H1 (cell line): ENCODE measurements around the gene SH3D19. TPM values are rescaled to one million over a fixed set of nuclear protein-coding genes. Genes with fewer than 3 reads are reported as not detected.

ENCODE experiments used
- CTCF ChIA-PET: fragments of 300-600 bp; sonication (Branson Sonifier 250); formaldehyde crosslinking; loops from one replicate; lab custom pipeline; 2021; ENCODE audit not compliant: partially characterized antibody; lab: Charles Lee
- POLR2A ChIA-PET: fragments of 300-600 bp; sonication (Branson Sonifier 250); formaldehyde crosslinking; loops from one replicate; lab custom pipeline; 2021; ENCODE audit warnings: inconsistent platforms; ENCODE audit not compliant: partially characterized antibody; lab: Charles Lee
- DNase-seq, 2 experiments: peaks; one replicate each; pipeline versions ENCODE4 v3.0.0 to v3.0.0-alpha.2; 2010 to 2022; ENCODE audit warnings: low spot score in 2 of 2, low read depth in 1 of 2, mixed read lengths in 1 of 2
- FAIRE-seq: peaks from 2 replicates; lab custom pipeline; 2011; peaks lifted over from hg19 to GRCh38; lab: Jason Lieb, UNC
- H2AFZ ChIP-seq: 2 replicates; pipeline ENCODE4 v1.8.1; 2012; ENCODE audit warnings: low read length, inconsistent platforms
- H2AK5ac ChIP-seq: 2 replicates; pipeline ENCODE4 v1.6.1; 2013; ENCODE audit warnings: low read depth, low read length
- H2BK120ac ChIP-seq: replicated peaks from 2 replicates; pipeline ENCODE3; 2013; ENCODE audit warnings: low read depth, low read length, inconsistent platforms
- H2BK12ac ChIP-seq: 2 replicates; pipeline ENCODE4 v1.6.1; 2013; ENCODE audit warnings: low read depth, low read length
- H2BK15ac ChIP-seq: 2 replicates; pipeline ENCODE4 v1.6.1; 2013; ENCODE audit warnings: low read length
- H2BK20ac ChIP-seq: 2 replicates; pipeline ENCODE4 v1.6.1; 2013; ENCODE audit warnings: low read length
- H2BK5ac ChIP-seq: 2 replicates; pipeline ENCODE4 v1.6.1; 2013; ENCODE audit warnings: low read depth, low read length
- H3K14ac ChIP-seq: 2 replicates; pipeline ENCODE4 v1.6.1; 2013; ENCODE audit warnings: inconsistent platforms; ENCODE audit not compliant: insufficient read length
- H3K18ac ChIP-seq: 2 replicates; pipeline ENCODE4 v1.6.1; 2013; ENCODE audit warnings: low read length; ENCODE audit errors: extremely low read depth
- H3K23ac ChIP-seq: 2 replicates; pipeline ENCODE4 v1.6.1; 2013; ENCODE audit warnings: inconsistent platforms; ENCODE audit not compliant: insufficient read length
- H3K23me2 ChIP-seq: 2 replicates; pipeline ENCODE4 v1.6.1; 2013; ENCODE audit warnings: low read depth, low read length
- H3K27ac ChIP-seq: 2 replicates; pipeline ENCODE4 v1.6.1; 2011; ENCODE audit warnings: low read depth, low read length, inconsistent platforms
- H3K27me3 ChIP-seq, 4 experiments: replicated peaks in 1 of 4; 1 replicate in 1 of 4; 2 replicates in 3 of 4; pipeline versions ENCODE4 v1.6.1 to v1.8.1; 2011 to 2013; ENCODE audit warnings: low read length in 3 of 4, mild to moderate bottlenecking in 3 of 4, inconsistent platforms in 2 of 4, mixed read lengths in 2 of 4, moderate library complexity in 1 of 4; ENCODE audit not compliant: control insufficient read depth in 3 of 4, insufficient read depth in 3 of 4; ENCODE audit errors: extremely low read depth in 1 of 4
- H3K36me3 ChIP-seq, 4 experiments: 2 replicates each; pipeline versions ENCODE4 v1.6.1 to v1.8.1; 2011 to 2013; ENCODE audit warnings: mild to moderate bottlenecking in 4 of 4, low read length in 3 of 4, moderate library complexity in 2 of 4, control low read depth in 1 of 4, inconsistent platforms in 1 of 4; ENCODE audit not compliant: insufficient read depth in 4 of 4, control insufficient read depth in 2 of 4
- H3K4ac ChIP-seq: replicated peaks from 2 replicates; pipeline ENCODE3; 2013; ENCODE audit warnings: low read length, low read depth, mixed read lengths, inconsistent platforms; ENCODE audit not compliant: insufficient read length
- H3K4me1 ChIP-seq, 4 experiments: replicated peaks in 1 of 4; 1 replicate in 1 of 4; 2 replicates in 3 of 4; pipeline versions ENCODE4 v1.6.1 to v1.8.1; 2011 to 2013; ENCODE audit warnings: low read length in 3 of 4, inconsistent platforms in 2 of 4, mixed read lengths in 1 of 4; ENCODE audit not compliant: insufficient read depth in 4 of 4, control insufficient read depth in 3 of 4
- H3K4me2 ChIP-seq, 2 experiments: 2 replicates each; pipeline versions ENCODE4 v1.6.1 to v1.8.1; 2011 to 2013; ENCODE audit warnings: low read depth in 2 of 2, low read length in 2 of 2, control low read depth in 1 of 2, inconsistent platforms in 1 of 2, mild to moderate bottlenecking in 1 of 2; ENCODE audit not compliant: insufficient read depth in 1 of 2
- H3K4me3 ChIP-seq, 4 experiments: fragments of 200-600, 300-600 bp in 1 of 4; sonication (generic), shearing (Covaris generic), sonication (Bioruptor Twin) in 1 of 4; 2 replicates each; pipeline versions ENCODE4 v1.5.1 to v1.8.1; 2011 to 2016; ENCODE audit warnings: low read length in 4 of 4, low read depth in 3 of 4, control low read depth in 2 of 4, inconsistent platforms in 2 of 4, mild to moderate bottlenecking in 2 of 4, mixed read lengths in 1 of 4, moderate library complexity in 1 of 4; ENCODE audit not compliant: insufficient read depth in 2 of 4; ENCODE audit errors: extremely low read depth in 1 of 4
- H3K56ac ChIP-seq: replicated peaks from 2 replicates; pipeline ENCODE3; 2013; ENCODE audit warnings: low read depth, mild to moderate bottlenecking, mixed read lengths, low read length, inconsistent platforms; ENCODE audit not compliant: insufficient read length
- H3K79me1 ChIP-seq: 2 replicates; pipeline ENCODE4 v1.6.1; 2013; ENCODE audit warnings: low read depth, low read length, control low read depth
- H3K79me2 ChIP-seq, 2 experiments: 2 replicates each; pipeline versions ENCODE4 v1.6.1 to v1.8.1; 2012 to 2013; ENCODE audit warnings: low read length in 2 of 2, mild to moderate bottlenecking in 2 of 2, inconsistent platforms in 1 of 2; ENCODE audit not compliant: insufficient read depth in 2 of 2, control insufficient read depth in 1 of 2
- H3K9ac ChIP-seq, 4 experiments: replicated peaks in 1 of 4; 1 replicate in 1 of 4; 2 replicates in 3 of 4; pipeline versions ENCODE4 v1.6.1 to v1.8.1; 2011 to 2013; ENCODE audit warnings: low read depth in 3 of 4, low read length in 3 of 4, control low read depth in 2 of 4, mild to moderate bottlenecking in 2 of 4, moderate library complexity in 2 of 4, inconsistent platforms in 1 of 4; ENCODE audit errors: extremely low read depth in 1 of 4
- H3K9me3 ChIP-seq, 2 experiments: 2 replicates each; pipeline versions ENCODE4 v1.6.1 to v1.8.1; 2012 to 2013; ENCODE audit warnings: mild to moderate bottlenecking in 2 of 2, moderate library complexity in 2 of 2, control low read depth in 1 of 2, inconsistent platforms in 1 of 2, low read depth in 1 of 2, low read length in 1 of 2, mixed read lengths in 1 of 2; ENCODE audit not compliant: insufficient read depth in 2 of 2
- H4K20me1 ChIP-seq, 2 experiments: replicated peaks in 1 of 2; 2 replicates each; pipeline versions ENCODE3 to v1.8.1; 2011 to 2013; ENCODE audit warnings: inconsistent platforms in 2 of 2, low read length in 2 of 2, mild to moderate bottlenecking in 1 of 2; ENCODE audit not compliant: insufficient read depth in 2 of 2, control insufficient read depth in 1 of 2
- H4K5ac ChIP-seq: 2 replicates; pipeline ENCODE4 v1.6.1; 2013; ENCODE audit warnings: low read length, low read depth, mixed read lengths, inconsistent platforms; ENCODE audit not compliant: insufficient read length
- H4K8ac ChIP-seq: 2 replicates; pipeline ENCODE4 v1.8.0; 2013; ENCODE audit warnings: mild to moderate bottlenecking, moderate library complexity, low read length, inconsistent platforms; ENCODE audit not compliant: insufficient read depth; ENCODE audit errors: extremely low read depth
- H4K91ac ChIP-seq: replicated peaks from 2 replicates; pipeline ENCODE3; 2013; ENCODE audit warnings: low read length, mixed read lengths, inconsistent platforms; ENCODE audit not compliant: insufficient read length
- BCL11A ChIP-seq, 2 experiments: IDR thresholded peaks; one replicate each; pipeline ENCODE4 v1.6.1; 2011; ENCODE audit warnings: low read depth in 2 of 2, low read length in 2 of 2, mild to moderate bottlenecking in 2 of 2
- BRCA1 ChIP-seq: IDR thresholded peaks from 2 replicates; pipeline ENCODE4 v1.6.1; 2012; ENCODE audit warnings: low read depth, low read length, improper control_type of control experiment
- CEBPB ChIP-seq: IDR thresholded peaks from 2 replicates; pipeline ENCODE4 v1.6.1; 2012; ENCODE audit warnings: low read depth, low read length
- EGR1 ChIP-seq: IDR thresholded peaks from 2 replicates; pipeline ENCODE4 v1.6.1; 2011; ENCODE audit warnings: low read depth, low read length, borderline replicate concordance
- EZH2 ChIP-seq: fragments of 200-600 bp; sonication (generic); IDR thresholded peaks from 2 replicates; pipeline ENCODE4 v1.7.1; 2012; ENCODE audit warnings: low read depth, mild to moderate bottlenecking, moderate library complexity, low read length, inconsistent platforms; ENCODE audit not compliant: severe bottlenecking
- GTF2F1 ChIP-seq: IDR thresholded peaks from 2 replicates; pipeline ENCODE4 v1.6.1; 2012; ENCODE audit warnings: low read depth, low read length, improper control_type of control experiment, borderline replicate concordance
- JUN ChIP-seq: IDR thresholded peaks from 2 replicates; pipeline ENCODE4 v1.6.1; 2011; ENCODE audit warnings: low read depth, mild to moderate bottlenecking, improper control_type of control experiment, low read length
- NANOG ChIP-seq: IDR thresholded peaks from 2 replicates; pipeline ENCODE4 v1.6.1; 2011; ENCODE audit warnings: low read length, low read depth, mild to moderate bottlenecking, inconsistent platforms; ENCODE audit not compliant: insufficient read depth, poor library complexity, severe bottlenecking
- POU5F1 ChIP-seq: IDR thresholded peaks from 2 replicates; pipeline ENCODE4 v1.6.1; 2011; ENCODE audit warnings: low read depth, mild to moderate bottlenecking, low read length, moderate library complexity
- RFX5 ChIP-seq: IDR thresholded peaks from 2 replicates; pipeline ENCODE4 v1.6.1; 2011; ENCODE audit warnings: low read depth, low read length, improper control_type of control experiment, borderline replicate concordance
- SP1 ChIP-seq: IDR thresholded peaks from 2 replicates; pipeline ENCODE4 v1.6.1; 2011; ENCODE audit warnings: low read depth, low read length
- SP2 ChIP-seq: IDR thresholded peaks from 2 replicates; pipeline ENCODE4 v1.6.1; 2012; ENCODE audit warnings: mild to moderate bottlenecking, low read length, inconsistent platforms
- USF2 ChIP-seq: IDR thresholded peaks from 2 replicates; pipeline ENCODE4 v1.6.1; 2011; ENCODE audit warnings: low read length, improper control_type of control experiment
- polyA plus RNA-seq, 7 experiments: library from polyadenylated mRNA; depleted of rRNA in 3 of 7; stranded (reverse) in 5 of 7; unstranded in 2 of 7; fragments of >200 nt in 5 of 7; fragments of 200-250 nt in 2 of 7; gene quantifications; 1 replicate in 5 of 7; 2 replicates in 1 of 7; 4 replicates in 1 of 7; pipeline versions ENCODE4 v1.2.1 to v1.2.3, GENCODE V29; 2011 to 2013; ENCODE audit warnings: missing spikeins in 2 of 7, mixed read lengths in 2 of 7
- total RNA-seq: library from RNA; stranded (reverse); fragmentation: NEBNext Ultra II Directional; extraction: Animal tissue kit (Norgen Biotek cat#: 25700); gene quantifications from 2 replicates; pipeline ENCODE4 v1.2.1, GENCODE V29; 2021

The SH3D19 gene
- total and polyA plus RNA-seq, 2 of the 8 experiments (the other 6 are each of a cell fraction or from before 2014, with no cell fraction given), result 11.7 to 51.3 TPM

GRCh38 chr4:151322570-151322969 is 2.8 kb downstream of the SH3D19 start:
- no peaks in the 10 kb centered on the region for H3K27me3 ChIP-seq
- H4K20me1 ChIP-seq, result peaks cover 0 to 3% of the 10 kb centered on the region in 2 experiments
- H3K4ac ChIP-seq, result no peak overlapping the region
- H3K9me3 ChIP-seq, result no peaks in the 10 kb centered on the region
- H2BK15ac ChIP-seq, result no peak overlapping the region
- no peak overlapping the region for H3K9ac ChIP-seq
- no peak overlapping the region for H4K5ac ChIP-seq
- no peak overlapping the region for H3K56ac ChIP-seq
- no peak for DNase-seq
- no peak overlapping the region for H2BK12ac ChIP-seq
- H3K4me3 ChIP-seq, result peak overlapping the region in 1 of 4 experiments; percentile 80; a peak in 1 of 8 replicates
- no peak overlapping the region for H3K27ac ChIP-seq
- CTCF ChIA-PET, result interaction anchor here (0.9 to 2.2 kb wide), 2 partner anchors 22 to 46 kb away, joined by 5 to 7 read pairs; partner anchors contain the start of gene PRSS48
- H3K23me2 ChIP-seq, result peaks cover 4% of the 10 kb centered on the region; the same call in 1 of the 2 replicates
- no peak overlapping the region for H3K18ac ChIP-seq
- no peak overlapping the region for H3K14ac ChIP-seq
- no peak overlapping the region for H2AFZ ChIP-seq
- no peak overlapping the region for H4K8ac ChIP-seq
- no peaks in the 10 kb centered on the region; a peak in 1 of 8 replicates for H3K36me3 ChIP-seq
- no peak overlapping the region for H2BK120ac ChIP-seq
- no peak overlapping the region for H2BK20ac ChIP-seq
- no peak overlapping the region for H3K23ac ChIP-seq
- H3K79me2 ChIP-seq, result peaks cover 5 to 62% of the 10 kb centered on the region in 2 experiments; a peak in 3 of 4 replicates
- no peak overlapping the region for H4K91ac ChIP-seq
- peaks cover 2 to 8% (median 6%) of the 10 kb centered on the region in 4 experiments; a peak in 4 of 7 replicates for H3K4me1 ChIP-seq
- FAIRE-seq, result no peak
- H3K4me2 ChIP-seq, result peak overlapping the region; percentile 67 to 93; a peak in 3 of 4 replicates
- 0 out of 2 replicates have a peak, but pooled peaks cover 2% of the 10 kb centered on the region for H3K79me1 ChIP-seq
- no peak overlapping the region for H2AK5ac ChIP-seq
- no peak overlapping the region for H2BK5ac ChIP-seq
- POLR2A ChIA-PET, result interaction anchor here (1.0 to 4.4 kb wide), 5 partner anchors 9 to 87 kb away, joined by 3 to 30 read pairs (median 6); partner anchors contain the start of gene FHIP1A
- no peak for TF ChIP-seq GTF2F1
- no peak for TF ChIP-seq SP2
- TF ChIP-seq JUN, result no peak
- TF ChIP-seq SP1, result no peak
- TF ChIP-seq EZH2, result no peak
- TF ChIP-seq EGR1, result no peak
- TF ChIP-seq NANOG, result no peak
- TF ChIP-seq POU5F1, result no peak
- TF ChIP-seq BCL11A (IDR thresholded peaks at IDR 0.05; ENCODE audit: low read depth in 2 of 2, low read length in 2 of 2), result no peak
- TF ChIP-seq USF2, result no peak
- TF ChIP-seq RFX5, result no peak
- TF ChIP-seq CEBPB, result no peak
- no peak for TF ChIP-seq BRCA1
